Left lung (tissue), 10 donors: Measurements from ENCODE around the gene LTC4S. TPM values are rescaled to one million over a fixed set of nuclear protein-coding genes. Genes with fewer than 3 reads are reported as not detected.

Experiments
- ATAC-seq: fragments of 200-7000 bp; cut with Tn5 transposase; one replicate; pipeline ENCODE4 v1.9.1; 2020; ENCODE audit warnings: moderate library complexity
- DNase-seq, 4 donors: peaks; one replicate each; pipeline ENCODE4 v3.0.0-alpha.2; 2013 to 2020
- H3K27ac ChIP-seq, 2 donors: fragments of 200-600 bp; sonication (generic) in 1 of 2; one replicate each; pipeline versions ENCODE4 v1.5.0 to v1.8.0; 2020 to 2021
- H3K27me3 ChIP-seq, 2 donors: fragments of 200-600 bp; sonication (generic) in 1 of 2; one replicate each; pipeline versions ENCODE4 v1.5.0 to v1.8.0; 2020 to 2021
- H3K36me3 ChIP-seq, 2 donors: fragments of 200-600 bp; sonication (generic) in 1 of 2; one replicate each; pipeline versions ENCODE4 v1.5.0 to v1.8.0; 2020 to 2021
- H3K4me1 ChIP-seq, 2 donors: fragments of 200-600 bp; one replicate each; pipeline ENCODE4 v1.8.0; 2021
- H3K4me3 ChIP-seq, 2 donors: fragments of 200-600 bp; sonication (generic) in 1 of 2; one replicate each; pipeline versions ENCODE4 v1.5.0 to v1.8.0; 2020 to 2021; ENCODE audit warnings: mild to moderate bottlenecking in 1 of 2
- H3K9me3 ChIP-seq, 2 donors: fragments of 200-600 bp; sonication (generic) in 1 of 2; one replicate each; pipeline versions ENCODE4 v1.5.0 to v1.8.0; 2020 to 2021
- intact Hi-C, 2 donors: fragments of 100-400 bp; cut with DNase I; formaldehyde crosslinking; loops; one replicate each; pipeline versions ENCODE4 v1.11.2 to v1.14.2; 2022
- polyA plus RNA-seq, 6 donors: library from polyadenylated mRNA; unstranded; fragments of 120-200 nt; gene quantifications; one replicate each; pipeline ENCODE4 v1.2.1, GENCODE V29; 2013; ENCODE audit not compliant: insufficient read length in 6 of 6
- total RNA-seq, 2 donors: library from RNA; stranded (reverse); fragmentation: NEBNext Ultra II Directional; extraction: Animal tissue kit (Norgen Biotek cat#: 25700); gene quantifications; one replicate each; pipeline ENCODE4 v1.2.1, GENCODE V29; 2021
- TF ChIP-seq, protein P1 (sequence below), 2 donors: fragments of 200-600 bp; sonication (generic) in 1 of 2; IDR thresholded peaks; one replicate each; pipeline versions ENCODE4 v1.5.0 to v1.8.0; 2021; ENCODE audit warnings: antibody characterized with exemption in 2 of 2
- donor health status: DM: no; HTN: yes; CAD: no.
- donor health status: DM: no; HTN: no; CAD: no.

The LTC4S gene
- total and polyA plus RNA-seq, 8 donors = 3.0 to 19.6 (median 5.0) TPM

GRCh38 chr5:179799644-179799973 is 5.8 kb downstream of the LTC4S start:
- no peak overlapping the region for H3K27ac ChIP-seq
- peaks cover 14 to 56% of the 10 kb centered on the region in 2 donors for H3K4me1 ChIP-seq
- no peak for ATAC-seq
- no peaks in the 10 kb centered on the region for H3K27me3 ChIP-seq
- DNase-seq = peak in 1 of 4 donors; percentile 38
- H3K36me3 ChIP-seq = peaks cover 0 to 47% of the 10 kb centered on the region in 2 donors
- H3K4me3 ChIP-seq = no peak overlapping the region
- TF ChIP-seq, protein P1, sequence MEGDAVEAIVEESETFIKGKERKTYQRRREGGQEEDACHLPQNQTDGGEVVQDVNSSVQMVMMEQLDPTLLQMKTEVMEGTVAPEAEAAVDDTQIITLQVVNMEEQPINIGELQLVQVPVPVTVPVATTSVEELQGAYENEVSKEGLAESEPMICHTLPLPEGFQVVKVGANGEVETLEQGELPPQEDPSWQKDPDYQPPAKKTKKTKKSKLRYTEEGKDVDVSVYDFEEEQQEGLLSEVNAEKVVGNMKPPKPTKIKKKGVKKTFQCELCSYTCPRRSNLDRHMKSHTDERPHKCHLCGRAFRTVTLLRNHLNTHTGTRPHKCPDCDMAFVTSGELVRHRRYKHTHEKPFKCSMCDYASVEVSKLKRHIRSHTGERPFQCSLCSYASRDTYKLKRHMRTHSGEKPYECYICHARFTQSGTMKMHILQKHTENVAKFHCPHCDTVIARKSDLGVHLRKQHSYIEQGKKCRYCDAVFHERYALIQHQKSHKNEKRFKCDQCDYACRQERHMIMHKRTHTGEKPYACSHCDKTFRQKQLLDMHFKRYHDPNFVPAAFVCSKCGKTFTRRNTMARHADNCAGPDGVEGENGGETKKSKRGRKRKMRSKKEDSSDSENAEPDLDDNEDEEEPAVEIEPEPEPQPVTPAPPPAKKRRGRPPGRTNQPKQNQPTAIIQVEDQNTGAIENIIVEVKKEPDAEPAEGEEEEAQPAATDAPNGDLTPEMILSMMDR (IDR thresholded peaks at IDR 0.05) = no peak
- H3K9me3 ChIP-seq = no peaks in the 10 kb centered on the region
- intact Hi-C loops = loop anchor here in 1 of 2 donors (5.0 kb wide), 1 partner anchor 37 kb away; no protein-coding TSS in a partner anchor

- peaks cover 0 to 47% of the 10 kb centered on the region in 2 donors for H3K36me3 ChIP-seq
- no peaks in the 10 kb centered on the region for H3K27me3 ChIP-seq
- no peak overlapping the region for H3K4me3 ChIP-seq
- H3K27ac ChIP-seq = no peak overlapping the region
- ATAC-seq (no peak), DNase-seq (peak in 1 of 4 donors; percentile 68)
- TF ChIP-seq, protein P1 (IDR thresholded peaks at IDR 0.05) = no peak
- intact Hi-C loops = no loop called here
- peaks cover 12 to 56% of the 10 kb centered on the region in 2 donors for H3K4me1 ChIP-seq
- H3K9me3 ChIP-seq = no peaks in the 10 kb centered on the region
Measured at GRCh38 chr5:179800071-179800695, 6.4 kb downstream of the LTC4S start.

DNA sequence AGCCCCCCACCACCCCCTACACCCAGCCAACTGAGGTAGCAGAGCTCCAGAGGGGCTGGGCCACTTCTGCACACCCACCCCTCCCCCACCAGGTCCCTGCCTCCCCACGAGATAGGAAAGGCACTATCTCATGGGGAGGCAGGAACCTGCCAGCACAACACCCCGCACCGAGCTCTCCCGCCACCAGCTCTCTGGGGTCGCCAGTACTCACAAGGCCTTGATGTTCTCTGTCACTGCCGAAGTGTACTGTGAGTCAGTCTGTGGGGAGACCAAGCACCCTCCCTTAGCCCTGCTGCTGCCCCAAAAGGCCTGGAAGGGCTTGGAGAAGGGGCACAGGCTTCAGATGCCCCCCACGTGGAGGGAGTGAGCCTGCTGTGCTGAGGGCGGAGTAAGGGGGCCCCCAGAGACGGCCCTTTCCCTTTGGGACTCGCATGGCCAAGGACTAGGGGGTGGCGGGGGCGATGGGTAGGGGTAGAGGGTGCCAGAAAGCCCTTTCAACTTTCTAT is 7.0 kb downstream of the LTC4S start:
- Histone ChIP-seq H3K9me3 (no peaks in the 10 kb centered on the region), H3K4me1 (peaks cover 13 to 56% of the 10 kb centered on the region in 2 donors), H3K36me3 (peaks cover 0 to 47% of the 10 kb centered on the region in 2 donors), H3K4me3 (no peak overlapping the region), H3K27ac (no peak overlapping the region), H3K27me3 (no peaks in the 10 kb centered on the region)
- TF ChIP-seq, protein P1 (IDR thresholded peaks at IDR 0.05) = no peak
- intact Hi-C loops = no loop called here
- no peak for ATAC-seq
- no peak for DNase-seq

DNA sequence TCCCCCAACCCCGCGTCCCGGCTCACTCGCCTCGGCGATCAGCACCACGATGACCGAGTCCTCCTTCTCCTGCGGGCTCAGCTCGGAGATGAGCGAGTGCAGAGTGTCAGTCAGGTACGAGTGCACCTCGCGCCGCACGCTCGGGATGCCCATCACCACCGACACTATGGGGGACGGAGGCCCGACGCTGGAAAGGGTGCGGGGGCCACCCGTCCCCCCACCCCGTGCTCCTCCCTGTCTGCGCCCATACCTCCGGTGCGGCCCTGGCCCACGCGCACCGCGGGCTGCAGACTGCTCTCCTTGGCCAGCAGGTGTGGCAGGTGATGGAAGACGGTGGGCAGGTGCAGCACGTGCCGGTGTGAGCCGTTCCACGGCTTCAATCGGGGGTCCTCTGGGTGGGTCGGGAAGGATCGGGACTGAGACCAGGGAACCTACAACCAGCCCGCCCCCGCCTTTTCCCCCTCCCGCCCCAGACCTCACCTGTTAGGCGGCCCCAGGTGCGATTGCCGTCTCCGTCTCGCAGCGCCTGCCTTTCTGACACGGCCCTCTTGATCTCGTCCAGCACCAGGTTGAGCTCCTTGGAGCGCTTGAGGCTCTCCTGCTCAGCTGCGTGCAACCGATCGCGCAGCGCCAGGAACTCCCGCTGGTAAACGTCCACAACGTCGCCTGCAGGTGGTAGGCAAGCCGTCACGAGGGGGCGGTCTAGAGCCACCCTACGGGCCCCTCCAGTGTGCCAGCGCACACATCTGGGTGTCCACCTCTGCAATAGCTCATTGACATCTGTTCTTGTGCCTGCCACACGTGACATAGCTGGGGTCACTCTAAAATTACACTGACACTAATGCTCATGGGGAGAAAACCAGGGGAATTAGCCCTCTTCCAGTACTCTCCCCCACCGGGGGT is 7.8 kb downstream of the LTC4S start:
- H3K27me3 ChIP-seq = no peaks in the 10 kb centered on the region
- DNase-seq = peak in 3 of 4 donors; percentile 73 to 94 (median 76)
- ATAC-seq = peak; percentile 45
- H3K4me1 ChIP-seq = peaks cover 12 to 51% of the 10 kb centered on the region in 2 donors
- no peaks in the 10 kb centered on the region for H3K9me3 ChIP-seq
- peaks cover 0 to 47% of the 10 kb centered on the region in 2 donors for H3K36me3 ChIP-seq
- TF ChIP-seq, protein P1 (IDR thresholded peaks at IDR 0.05) = peak; percentile 40 to 71
- no peak overlapping the region for H3K4me3 ChIP-seq
- H3K27ac ChIP-seq = no peak overlapping the region
- intact Hi-C loops = no loop called here
